A549 (cell line): ENCODE measurements around the gene B3GAT1.

Experiments
- EP300 ChIP-seq, 2 experiments: fragments of >200 bp; sonication (Bioruptor Twin); formaldehyde crosslinking; IDR thresholded peaks; 2 replicates in 1 of 2; 3 replicates in 1 of 2; pipeline ENCODE4 v1.6.1; 2016 to 2017
- FOSL2 ChIP-seq, 2 experiments: fragments of 450-650 bp in 1 of 2; fragments of >200 bp in 1 of 2; sonication (Bioruptor Twin) in 1 of 2; formaldehyde crosslinking; IDR thresholded peaks; 2 replicates each; pipeline versions ENCODE4 v1.5.0 to v1.6.1; 2016 to 2020; ENCODE audit warnings: mild to moderate bottlenecking in 1 of 2, moderate library complexity in 1 of 2
- GATA3 ChIP-seq: IDR thresholded peaks from 2 replicates; pipeline ENCODE4 v1.6.1; 2012; ENCODE audit warnings: borderline replicate concordance
- JUN ChIP-seq, 2 experiments: fragments of >200 bp; sonication (Bioruptor Twin); formaldehyde crosslinking; IDR thresholded peaks; 2 replicates in 1 of 2; 3 replicates in 1 of 2; pipeline ENCODE4 v1.6.1; 2016 to 2017
- MAFK ChIP-seq: fragments of 450-650 bp; IDR thresholded peaks from 2 replicates; pipeline ENCODE4 v1.6.1; 2014; ENCODE audit not compliant: partially characterized antibody
- MAX ChIP-seq: IDR thresholded peaks from 2 replicates; pipeline ENCODE4 v1.6.1; 2012
- PBX3 ChIP-seq: IDR thresholded peaks from 2 replicates; pipeline ENCODE4 v1.6.1; 2012
- POLR2A ChIP-seq: IDR thresholded peaks from 2 replicates; pipeline ENCODE4 v1.6.1; 2012; ENCODE audit warnings: mild to moderate bottlenecking, low read length
- RAD21 ChIP-seq, 2 experiments: fragments of >200 bp in 1 of 2; sonication (Bioruptor Twin) in 1 of 2; formaldehyde crosslinking in 1 of 2; IDR thresholded peaks in 1 of 2; conservative IDR thresholded peaks in 1 of 2; 2 replicates in 1 of 2; 3 replicates in 1 of 2; pipeline ENCODE4 v1.6.1; 2012 to 2018; ENCODE audit warnings: inconsistent platforms in 1 of 2
- SMC3 ChIP-seq: fragments of >200 bp; sonication (Bioruptor Twin); formaldehyde crosslinking; IDR thresholded peaks from 3 replicates; pipeline ENCODE4 v1.6.1; 2018; ENCODE audit warnings: inconsistent platforms
- SREBF2 ChIP-seq: fragments of 450-650 bp; IDR thresholded peaks from 2 replicates; pipeline ENCODE4 v1.6.1; 2014; ENCODE audit warnings: mild to moderate bottlenecking, moderate library complexity
- TF ChIP-seq, protein P1 (sequence below): fragments of >200 bp; sonication (Bioruptor Twin); formaldehyde crosslinking; IDR thresholded peaks from 3 replicates; pipeline ENCODE4 v1.5.1; 2016
- TF ChIP-seq, protein P2 (sequence below): IDR thresholded peaks from 2 replicates; pipeline ENCODE4 v1.6.1; 2012; ENCODE audit warnings: low read depth, borderline replicate concordance

- TF ChIP-seq, protein P1, sequence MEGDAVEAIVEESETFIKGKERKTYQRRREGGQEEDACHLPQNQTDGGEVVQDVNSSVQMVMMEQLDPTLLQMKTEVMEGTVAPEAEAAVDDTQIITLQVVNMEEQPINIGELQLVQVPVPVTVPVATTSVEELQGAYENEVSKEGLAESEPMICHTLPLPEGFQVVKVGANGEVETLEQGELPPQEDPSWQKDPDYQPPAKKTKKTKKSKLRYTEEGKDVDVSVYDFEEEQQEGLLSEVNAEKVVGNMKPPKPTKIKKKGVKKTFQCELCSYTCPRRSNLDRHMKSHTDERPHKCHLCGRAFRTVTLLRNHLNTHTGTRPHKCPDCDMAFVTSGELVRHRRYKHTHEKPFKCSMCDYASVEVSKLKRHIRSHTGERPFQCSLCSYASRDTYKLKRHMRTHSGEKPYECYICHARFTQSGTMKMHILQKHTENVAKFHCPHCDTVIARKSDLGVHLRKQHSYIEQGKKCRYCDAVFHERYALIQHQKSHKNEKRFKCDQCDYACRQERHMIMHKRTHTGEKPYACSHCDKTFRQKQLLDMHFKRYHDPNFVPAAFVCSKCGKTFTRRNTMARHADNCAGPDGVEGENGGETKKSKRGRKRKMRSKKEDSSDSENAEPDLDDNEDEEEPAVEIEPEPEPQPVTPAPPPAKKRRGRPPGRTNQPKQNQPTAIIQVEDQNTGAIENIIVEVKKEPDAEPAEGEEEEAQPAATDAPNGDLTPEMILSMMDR: no peak
- TF ChIP-seq, protein P2, sequence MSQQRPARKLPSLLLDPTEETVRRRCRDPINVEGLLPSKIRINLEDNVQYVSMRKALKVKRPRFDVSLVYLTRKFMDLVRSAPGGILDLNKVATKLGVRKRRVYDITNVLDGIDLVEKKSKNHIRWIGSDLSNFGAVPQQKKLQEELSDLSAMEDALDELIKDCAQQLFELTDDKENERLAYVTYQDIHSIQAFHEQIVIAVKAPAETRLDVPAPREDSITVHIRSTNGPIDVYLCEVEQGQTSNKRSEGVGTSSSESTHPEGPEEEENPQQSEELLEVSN: no peak
- TF ChIP-seq SMC3: no peak
- no peak for TF ChIP-seq GATA3
- no peak for TF ChIP-seq PBX3
- TF ChIP-seq POLR2A: no peak
- TF ChIP-seq MAX: no peak
- TF ChIP-seq MAFK: no peak
- TF ChIP-seq JUN (IDR thresholded peaks at IDR 0.05): no peak
- TF ChIP-seq SREBF2: no peak
- TF ChIP-seq FOSL2 (IDR thresholded peaks at IDR 0.05): no peak
- no peak for TF ChIP-seq FOSL2 (CRISPR knock-in tag; IDR thresholded peaks at IDR 0.05)
- TF ChIP-seq RAD21 (conservative IDR thresholded peaks at IDR 0.05 in 1 of 2, IDR thresholded peaks at IDR 0.05 in 1 of 2): no peak
- no peak for TF ChIP-seq EP300 (IDR thresholded peaks at IDR 0.05)
These were observed 21.1 kb downstream of the B3GAT1 start for GRCh38 chr11:134390706-134391569.
